ENCODE results near the gene SCAF4.
"Not testable (repeated sequence)": the region's sequence is repeated elsewhere in the genome, so short reads cannot be mapped to it uniquely, and the experiment has no call there.

Gene SCAF4, protein sequence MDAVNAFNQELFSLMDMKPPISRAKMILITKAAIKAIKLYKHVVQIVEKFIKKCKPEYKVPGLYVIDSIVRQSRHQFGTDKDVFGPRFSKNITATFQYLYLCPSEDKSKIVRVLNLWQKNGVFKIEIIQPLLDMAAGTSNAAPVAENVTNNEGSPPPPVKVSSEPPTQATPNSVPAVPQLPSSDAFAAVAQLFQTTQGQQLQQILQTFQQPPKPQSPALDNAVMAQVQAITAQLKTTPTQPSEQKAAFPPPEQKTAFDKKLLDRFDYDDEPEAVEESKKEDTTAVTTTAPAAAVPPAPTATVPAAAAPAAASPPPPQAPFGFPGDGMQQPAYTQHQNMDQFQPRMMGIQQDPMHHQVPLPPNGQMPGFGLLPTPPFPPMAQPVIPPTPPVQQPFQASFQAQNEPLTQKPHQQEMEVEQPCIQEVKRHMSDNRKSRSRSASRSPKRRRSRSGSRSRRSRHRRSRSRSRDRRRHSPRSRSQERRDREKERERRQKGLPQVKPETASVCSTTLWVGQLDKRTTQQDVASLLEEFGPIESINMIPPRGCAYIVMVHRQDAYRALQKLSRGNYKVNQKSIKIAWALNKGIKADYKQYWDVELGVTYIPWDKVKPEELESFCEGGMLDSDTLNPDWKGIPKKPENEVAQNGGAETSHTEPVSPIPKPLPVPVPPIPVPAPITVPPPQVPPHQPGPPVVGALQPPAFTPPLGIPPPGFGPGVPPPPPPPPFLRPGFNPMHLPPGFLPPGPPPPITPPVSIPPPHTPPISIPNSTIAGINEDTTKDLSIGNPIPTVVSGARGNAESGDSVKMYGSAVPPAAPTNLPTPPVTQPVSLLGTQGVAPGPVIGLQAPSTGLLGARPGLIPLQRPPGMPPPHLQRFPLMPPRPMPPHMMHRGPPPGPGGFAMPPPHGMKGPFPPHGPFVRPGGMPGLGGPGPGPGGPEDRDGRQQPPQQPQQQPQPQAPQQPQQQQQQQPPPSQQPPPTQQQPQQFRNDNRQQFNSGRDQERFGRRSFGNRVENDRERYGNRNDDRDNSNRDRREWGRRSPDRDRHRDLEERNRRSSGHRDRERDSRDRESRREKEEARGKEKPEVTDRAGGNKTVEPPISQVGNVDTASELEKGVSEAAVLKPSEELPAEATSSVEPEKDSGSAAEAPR

DNA sequence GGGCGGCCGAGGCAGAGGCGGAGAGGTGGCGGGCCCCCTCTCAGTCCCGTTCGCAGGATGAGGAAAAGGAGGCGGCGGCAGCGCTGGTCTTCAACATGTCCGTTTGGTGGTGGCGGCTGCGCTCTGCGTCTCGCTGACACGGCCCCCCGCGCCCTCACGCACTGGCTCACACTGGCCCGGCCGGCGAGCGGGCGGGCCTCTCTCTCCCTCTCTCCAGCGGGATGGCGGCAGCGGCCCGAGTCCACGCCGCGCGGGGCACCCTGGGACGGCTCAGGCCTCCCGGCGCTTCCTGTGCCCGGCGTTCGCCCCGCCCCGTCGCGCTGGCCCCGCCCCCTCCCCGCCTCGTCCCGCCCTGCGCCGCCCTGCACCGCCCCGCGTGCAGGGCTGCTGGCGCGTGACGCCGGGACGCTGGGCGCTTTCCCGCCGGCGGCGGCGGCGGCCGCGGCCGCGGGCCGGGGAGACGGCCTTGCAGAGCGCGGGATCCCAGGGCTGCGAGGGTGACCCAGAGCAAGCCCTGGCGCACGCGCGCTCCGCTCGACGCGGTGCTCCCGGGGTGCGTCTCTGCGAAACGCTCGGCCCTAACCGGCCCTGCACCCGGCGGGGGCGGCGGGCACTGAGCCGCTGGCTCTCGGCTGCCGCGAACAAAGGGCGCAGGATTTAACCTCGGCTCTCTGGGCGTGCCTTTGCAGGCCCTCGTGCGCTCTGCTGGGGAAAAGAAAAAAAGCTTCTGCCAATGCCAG, at the start of gene SCAF4:
SCAF4 (minus strand) TSS at position 262 of the 740 bp plus-strand sequence. CDS start 426 bp downstream, outside the sequence.
- peak; percentile 33 for DNase-seq

DNA sequence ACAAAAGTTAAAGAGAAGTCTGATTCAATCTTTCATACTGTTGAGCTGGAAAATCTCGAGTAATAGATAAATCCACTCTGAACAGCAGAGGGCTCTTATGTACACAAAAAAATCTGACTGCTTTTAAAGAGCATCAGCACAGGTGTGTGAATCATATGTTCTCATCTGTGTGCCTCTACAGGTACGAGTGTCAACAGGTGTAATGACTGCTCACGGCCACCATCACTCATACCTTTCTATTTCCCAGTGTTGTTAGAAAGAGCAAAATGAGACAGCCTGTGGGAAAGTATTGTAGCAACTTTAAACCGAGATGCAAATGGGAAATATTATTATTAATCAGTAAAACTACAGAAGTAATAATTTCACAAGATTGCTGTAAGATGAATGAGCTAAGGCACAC, 49.0 kb upstream of the SCAF4 start:
- DNase-seq: peak; percentile 71

DNA sequence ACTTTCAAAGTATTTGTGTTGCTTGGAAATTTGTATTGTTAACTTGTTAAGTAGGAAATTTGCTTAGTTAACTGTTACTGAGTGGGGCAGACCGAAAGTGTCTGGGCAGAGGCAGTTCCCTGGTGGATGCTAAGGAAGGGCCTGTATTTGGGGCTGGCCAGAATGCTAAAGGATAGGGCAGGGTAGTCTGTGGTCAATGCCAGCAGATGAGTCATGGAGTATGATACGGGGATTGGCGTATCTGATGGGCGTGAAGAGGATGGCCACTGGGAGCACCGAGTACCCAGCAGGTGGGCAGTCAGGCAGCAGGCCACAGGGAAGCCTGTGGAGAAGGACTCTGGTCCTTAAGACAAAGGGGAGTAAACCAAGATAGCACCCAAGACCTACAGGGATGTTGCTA, 46.6 kb upstream of the SCAF4 start:
- no peak for DNase-seq

DNA sequence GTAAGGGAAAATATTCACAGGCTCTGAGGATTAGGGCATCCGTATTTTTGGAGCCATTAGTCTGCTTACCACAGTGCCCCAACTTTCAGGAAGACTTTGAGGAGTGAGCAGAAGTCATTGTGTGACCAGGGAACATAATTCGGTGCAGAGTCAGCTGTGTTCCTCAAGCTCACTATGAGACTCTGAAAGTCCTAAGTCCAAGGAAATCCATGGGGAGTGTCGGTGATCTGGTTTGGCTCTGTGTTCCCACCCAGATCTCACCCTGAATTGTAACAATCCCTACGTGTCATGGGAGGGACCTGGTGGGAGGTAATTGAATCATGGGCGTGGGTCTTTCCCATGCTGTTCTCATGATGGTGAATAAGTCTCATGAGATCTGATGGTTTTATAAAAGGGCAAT, 45.9 kb upstream of the SCAF4 start:
- no peak for DNase-seq

DNA sequence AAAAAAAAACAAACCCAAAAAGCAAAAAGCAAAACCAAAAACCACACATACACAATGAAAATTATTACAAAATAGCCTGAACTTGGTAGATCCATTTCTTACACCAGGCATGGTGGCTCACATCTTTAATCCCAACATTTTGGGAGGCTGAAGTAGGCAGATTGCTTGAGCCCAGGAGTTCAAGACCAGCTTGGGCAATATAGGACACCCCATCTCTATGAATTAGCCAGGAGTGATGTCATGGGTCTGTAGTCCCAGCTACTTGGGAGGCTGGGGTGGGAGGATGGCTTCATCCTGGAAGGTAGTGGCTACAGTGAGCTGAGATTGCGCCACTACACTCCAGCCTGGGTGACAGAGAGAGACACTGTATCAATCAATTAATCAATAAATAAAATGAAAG, 42.1 kb upstream of the SCAF4 start:
- no peak for DNase-seq

DNA sequence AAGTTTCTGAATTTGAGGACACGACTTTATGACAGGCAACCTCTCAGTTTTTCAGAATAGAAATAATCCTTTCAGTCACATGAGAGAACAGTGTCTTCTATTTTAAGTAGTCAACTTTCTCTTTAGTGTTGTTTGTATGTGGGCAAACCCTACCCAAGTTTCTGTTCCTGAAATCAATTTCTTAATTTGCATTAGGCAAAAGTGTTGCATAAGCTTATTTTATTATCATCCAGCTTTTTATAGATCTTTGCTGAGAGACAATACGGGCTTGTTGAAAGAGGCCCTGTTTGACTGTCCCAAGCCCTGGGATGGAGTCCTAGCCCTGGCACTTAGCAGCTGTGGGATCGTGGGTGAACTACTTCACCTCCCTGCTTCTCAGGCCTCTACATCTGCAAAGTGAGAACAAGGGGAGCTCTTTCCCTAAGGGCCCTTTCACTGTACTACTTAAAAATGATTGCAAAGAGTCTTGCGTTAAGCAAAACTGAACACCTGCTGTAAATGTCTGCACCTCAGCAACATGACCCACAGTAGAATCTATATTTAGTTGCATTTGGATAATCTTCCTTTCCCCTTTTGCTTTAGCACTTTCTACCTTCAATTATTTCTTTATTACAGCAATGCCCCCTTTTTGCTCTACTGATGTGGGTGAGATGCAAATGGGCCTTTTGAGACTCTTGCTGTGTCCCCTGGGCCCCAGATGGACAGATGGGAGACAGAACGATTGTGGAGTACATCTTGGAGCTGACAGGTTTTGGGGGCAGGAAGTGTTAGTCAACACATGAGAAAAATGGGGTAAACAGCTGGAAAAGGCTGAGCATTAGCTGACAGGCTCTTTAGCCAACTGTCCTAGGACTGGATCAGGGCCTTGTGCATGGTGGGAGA, 41.0 kb upstream of the SCAF4 start:
- DNase-seq: peak; percentile 35

DNA sequence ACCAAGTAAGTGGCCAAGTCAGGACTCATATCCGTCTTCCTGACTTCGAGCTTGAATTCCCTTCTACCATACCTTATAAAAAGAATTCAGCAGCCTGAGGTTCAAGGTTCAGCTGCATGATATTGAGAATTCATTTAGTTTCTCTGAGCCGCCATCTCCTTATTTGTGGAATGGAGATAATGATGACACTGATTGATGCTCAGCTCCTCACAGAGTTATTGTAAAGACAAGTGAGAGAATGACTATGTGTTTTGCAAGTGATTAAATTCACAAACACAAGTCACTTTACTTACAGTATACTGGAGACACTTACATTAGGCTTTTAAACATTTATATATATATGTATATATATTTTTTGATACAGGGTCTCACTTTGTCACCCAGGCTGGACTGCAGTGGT, 39.8 kb upstream of the SCAF4 start:
- DNase-seq: no peak

DNA sequence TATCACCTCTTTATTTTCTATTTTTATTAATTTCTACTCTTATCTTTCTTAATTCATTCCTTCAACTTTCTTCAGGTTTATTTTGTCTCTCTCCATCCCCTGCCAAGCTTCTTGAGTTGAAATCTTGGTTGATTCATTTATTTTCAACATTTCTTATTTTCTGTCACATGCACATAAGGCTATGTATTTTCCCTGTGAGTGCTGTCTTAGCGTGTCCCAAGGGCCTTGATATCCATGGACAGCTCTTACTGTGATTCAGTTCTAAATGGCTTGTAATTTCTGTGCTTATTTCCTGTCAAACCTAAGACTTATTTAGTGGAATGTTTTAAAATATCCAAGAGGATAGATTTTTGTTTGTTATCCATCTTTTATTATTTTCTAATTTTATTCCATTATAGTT, 36.8 kb upstream of the SCAF4 start:
- DNase-seq: no peak

DNA sequence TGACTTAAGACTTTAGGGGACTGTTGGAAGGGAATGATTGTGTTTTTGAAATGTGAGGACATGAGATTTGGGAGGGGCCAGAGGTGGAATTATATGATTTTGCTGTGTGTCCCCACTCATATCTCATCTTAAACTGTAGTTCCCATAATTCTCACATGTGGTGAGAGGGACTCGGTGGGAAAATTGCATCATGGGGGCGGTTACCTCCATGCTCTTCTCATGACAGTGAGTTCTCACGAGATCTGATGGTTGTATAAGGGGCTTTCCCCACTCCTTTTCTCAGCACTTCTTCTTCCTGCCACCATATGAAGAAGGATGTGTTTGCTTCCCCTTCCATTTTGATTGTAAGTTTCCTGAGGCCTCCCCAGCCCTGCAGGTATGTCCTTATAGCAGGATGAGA, 35.0 kb upstream of the SCAF4 start:
- DNase-seq: no peak

DNA sequence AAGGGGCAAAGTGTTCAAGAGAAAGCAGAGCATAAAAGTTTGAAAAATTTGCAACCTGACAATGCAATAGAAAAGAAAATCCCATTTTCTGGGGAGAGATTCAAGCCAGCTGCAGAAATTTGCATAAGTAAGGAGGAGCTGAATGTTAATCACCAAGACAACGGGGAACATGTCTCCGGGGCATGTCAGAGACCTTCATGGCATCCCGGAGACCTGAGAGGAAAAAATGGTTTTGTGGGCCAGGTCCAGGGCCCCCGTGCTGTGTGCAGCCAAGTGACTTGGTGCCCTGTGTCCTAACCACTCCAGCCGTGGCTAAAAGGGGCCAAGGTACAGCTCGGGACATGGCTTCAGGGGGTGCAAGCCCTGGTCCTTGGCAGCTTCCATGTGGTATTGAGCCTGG, 33.9 kb upstream of the SCAF4 start:
- DNase-seq: not testable (repeated sequence)

DNA sequence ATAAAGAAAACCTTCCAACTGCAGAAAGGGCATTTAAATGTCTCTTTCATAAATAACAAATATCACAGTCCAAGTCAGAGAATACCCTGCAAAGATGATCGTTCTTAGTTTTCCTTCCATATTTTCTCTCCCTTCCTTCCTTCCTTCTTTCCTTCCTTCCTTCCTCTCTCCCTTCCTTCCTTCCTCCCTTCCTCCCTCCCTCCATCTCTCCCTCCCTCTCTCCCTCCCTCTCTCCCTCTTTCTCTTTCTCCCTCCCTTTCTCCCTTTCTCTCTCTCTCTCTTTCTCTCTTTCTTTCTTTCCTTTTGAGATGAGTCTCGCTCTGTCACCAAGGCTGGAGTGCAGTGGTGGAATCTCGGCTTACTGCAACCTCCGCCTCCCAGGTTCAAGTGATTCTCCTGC, 29.0 kb upstream of the SCAF4 start:
- no peak for DNase-seq

DNA sequence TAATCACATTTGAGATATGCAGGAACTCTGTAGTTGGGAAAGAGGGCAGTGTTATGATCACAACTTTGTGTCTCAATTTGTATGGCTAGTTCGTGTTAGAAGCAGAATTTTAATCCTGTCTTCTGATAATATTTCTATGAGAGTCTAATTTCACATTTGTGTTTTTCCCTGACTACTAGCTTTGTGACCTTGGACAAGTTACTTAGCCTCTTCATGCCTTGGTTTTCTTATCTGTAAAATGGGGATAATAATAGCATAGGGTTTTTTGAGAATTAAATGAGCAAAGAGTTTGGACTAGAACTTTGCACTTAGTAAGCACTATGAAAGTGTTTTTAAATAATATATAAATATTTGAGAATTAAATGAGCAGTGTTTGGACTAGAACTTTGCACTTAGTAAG, 24.9 kb upstream of the SCAF4 start:
- no peak for DNase-seq

DNA sequence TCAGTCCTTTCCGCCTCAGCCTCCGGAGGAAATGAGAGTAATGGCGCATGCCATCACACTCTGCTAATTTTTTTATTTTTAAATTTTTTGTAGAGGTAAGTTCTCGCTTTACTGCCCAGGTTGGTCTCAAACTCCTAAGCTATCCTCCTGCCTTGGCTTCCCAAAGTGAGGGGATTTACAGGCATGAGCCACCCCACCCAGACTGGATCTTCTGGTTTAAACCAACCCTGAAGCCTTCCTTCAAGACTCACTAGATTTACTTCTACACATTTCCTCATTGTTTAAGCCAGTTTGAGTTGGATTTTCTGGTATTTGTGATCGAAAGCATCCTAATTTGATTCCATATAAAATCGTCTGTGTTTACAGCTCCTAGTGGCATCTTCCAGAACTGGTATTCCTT, 23.1 kb upstream of the SCAF4 start:
- DNase-seq: no peak

DNA sequence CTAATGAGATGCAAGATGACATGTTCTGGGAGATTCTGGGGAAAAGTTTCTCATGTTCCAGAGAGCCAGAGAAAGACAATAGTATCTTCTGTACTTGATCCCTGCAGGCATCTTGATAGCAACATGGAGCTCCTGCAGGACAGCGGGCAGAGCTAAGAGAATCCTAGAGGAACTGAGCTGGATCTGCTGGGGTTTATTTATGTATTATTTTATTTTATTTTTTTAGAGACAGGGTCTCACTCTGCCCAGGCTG, 22.7 kb upstream of the SCAF4 start:
- DNase-seq: no peak

DNA sequence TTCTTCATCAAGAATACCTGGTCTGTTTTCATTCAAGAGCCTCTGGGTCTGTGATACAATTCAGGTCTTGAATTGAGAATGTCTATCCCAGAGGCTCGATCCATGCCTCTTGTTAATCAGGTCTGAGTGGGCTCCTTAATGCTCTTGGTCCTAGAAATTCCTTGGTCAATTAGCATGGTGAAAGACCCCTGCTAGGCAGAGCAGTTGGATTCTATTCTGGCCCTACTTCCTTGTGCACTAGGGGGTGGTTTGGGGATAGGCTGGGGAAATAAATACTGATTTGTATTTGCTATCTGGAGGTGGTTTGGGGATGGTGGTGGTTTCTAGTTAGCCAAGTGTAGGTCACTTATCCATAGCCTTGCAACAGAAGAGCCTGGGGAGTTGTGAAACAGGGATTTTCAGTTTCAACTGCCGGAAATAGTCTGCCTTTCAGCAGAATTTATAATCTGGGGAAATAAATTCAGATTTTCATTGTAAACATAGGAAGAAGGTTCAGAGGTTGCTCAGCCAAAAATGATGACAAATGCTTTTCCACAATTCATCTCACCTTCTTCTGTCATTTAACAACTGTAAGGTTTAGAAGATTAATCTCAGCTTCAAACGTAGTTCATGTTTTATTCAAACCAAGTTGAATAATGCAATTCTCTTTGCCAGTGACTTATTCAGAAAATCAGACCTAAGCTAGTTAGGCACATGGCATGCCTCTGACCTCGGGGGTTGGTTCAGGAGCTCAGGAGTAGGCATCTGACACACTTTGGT, 22.2 kb upstream of the SCAF4 start:
- DNase-seq: no peak

DNA sequence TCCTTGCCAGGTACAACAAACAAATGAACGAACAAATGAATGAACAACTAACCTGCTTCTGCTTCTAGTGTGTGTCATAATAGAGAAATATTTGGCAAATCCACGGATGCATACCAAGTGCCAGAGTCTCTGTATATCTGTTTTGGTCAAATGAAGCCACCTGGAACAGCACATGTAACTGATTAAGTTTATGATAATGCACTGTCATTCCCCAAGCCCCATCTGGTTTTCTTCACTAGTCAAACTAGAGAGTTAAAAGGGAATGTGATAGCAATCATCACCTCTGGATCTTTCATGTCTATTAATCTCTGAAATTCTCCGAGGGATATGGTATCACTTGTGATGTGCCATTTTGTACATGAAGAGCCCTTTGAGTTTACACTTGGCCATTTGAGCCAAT, 21.0 kb upstream of the SCAF4 start:
- DNase-seq: no peak

DNA sequence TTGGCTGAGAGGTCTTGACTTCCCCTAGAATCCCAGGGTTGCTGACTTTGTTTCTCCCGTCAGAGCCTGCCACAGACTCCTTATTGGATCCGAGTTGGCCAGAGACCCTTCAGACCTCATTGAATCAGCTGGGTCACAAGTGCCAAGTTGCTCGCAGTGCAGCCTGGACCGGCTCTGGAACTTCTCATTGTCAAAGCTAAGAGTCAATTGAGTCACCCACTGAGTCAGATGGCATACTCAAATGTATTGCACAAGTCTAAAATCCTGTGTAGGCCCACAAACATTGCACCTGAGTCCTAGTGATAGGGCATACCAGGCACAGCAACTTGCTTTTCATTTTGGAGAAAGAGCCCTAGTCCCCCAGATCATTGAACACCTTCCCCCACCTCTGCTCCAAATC, 20.4 kb upstream of the SCAF4 start:
- DNase-seq: no peak

DNA sequence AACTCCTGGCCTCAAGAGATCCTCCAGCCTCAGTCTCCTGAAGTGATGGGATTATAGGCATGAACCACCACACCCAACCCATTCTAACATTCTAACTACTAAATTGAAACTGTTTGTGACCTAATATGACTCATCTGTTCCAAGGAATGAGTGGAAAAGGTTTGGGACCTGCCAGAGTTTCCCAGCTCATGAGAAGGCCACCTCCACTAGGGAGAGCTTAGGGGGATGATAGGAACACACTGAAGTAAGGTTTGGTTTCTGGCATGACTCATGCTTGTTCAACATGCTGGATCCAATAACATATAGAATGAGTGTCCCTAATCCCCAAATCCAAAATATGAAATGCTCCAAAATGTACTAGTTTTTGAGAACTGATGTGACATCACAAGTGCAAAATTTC, 18.9 kb upstream of the SCAF4 start:
- DNase-seq: no peak

DNA sequence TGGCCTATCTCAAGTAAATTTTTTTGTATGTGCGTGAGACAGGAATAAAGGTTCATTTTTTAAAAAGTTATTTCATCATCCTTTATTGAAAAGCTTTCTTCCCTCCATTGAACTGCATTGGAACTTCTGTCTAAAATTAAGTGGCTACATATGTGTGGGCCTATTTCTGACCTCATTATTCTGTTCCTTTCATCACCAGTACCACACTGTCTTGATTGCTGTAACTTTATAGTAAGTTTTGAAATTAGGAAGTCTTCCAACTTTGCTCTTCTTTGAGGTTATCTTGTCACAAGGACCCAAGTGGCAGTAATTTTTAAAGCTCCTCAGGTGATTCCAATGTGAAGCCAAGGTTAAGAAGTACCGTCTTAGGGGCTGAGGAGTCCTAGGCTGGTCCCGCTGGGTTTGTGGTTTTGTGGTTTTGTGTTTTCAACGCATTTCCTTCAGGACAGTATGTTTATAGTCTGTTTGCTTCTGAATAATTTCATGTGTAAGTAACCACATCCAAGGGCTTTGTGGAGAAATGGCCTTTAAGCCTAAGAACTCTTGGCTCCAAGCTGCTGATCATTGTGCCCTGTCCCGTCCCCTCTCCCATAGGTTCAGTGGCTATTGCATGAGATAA, 12.4 kb upstream of the SCAF4 start:
- DNase-seq: no peak

DNA sequence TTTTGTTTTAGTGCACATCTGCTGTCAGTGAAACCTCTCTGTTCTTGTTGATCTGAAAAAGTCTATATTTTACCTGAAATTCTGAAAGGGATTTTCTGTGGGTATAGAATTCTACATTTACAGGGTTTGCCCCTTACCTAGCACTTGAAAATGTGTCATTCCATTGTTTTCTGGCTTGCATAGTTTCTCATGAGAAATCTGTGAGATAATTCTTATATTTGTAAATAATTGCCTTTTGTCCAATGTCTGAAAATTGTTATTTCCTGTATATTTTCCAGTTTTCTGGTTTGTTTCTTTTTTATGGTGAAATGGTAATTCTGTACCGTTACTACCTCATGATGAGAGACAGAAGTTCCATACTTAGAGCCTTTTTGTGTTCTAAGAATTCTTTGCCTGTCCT, 11.8 kb upstream of the SCAF4 start:
- DNase-seq: no peak

DNA sequence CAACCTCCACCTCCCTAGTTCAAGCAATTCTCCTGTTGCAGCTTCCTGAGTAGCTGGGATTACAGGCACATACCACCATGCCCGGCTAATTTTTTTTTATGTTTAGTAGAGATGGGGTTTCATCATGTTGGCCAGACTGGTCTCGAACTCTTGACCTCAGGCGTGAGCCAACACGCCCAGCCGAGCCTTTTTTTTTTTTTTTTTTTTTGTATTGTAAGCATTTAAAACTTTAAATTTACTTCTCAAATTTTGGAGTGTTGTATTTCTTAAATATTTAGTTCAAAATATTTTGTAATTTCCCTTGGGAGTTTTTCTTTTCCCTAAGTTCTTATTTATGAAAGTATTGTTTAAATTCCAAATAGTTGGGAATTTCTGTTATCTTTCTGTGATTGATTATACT, 9.2 kb upstream of the SCAF4 start:
- no peak for DNase-seq
